ACHN (cell line): ENCODE data around the gene GMEB1.
"Not testable (repeated sequence)": the region's sequence is repeated elsewhere in the genome, so short reads cannot be mapped to it uniquely, and the experiment has no call there.

Experiments used
- DNase-seq: peaks from one replicate; pipeline ENCODE4 v3.0.0-alpha.2; 2015
- in situ Hi-C: cut with HindIII; loops from 2 replicates; pipeline ENCODE4 v1.10.0; 2017; ENCODE audit warnings: low sequenced_read_pairs, low pct_ligation_motif_present, low pct_unique_long_range_greater_than_20kb

Gene GMEB1

GRCh38 chr1:28668191-28668955, at the start of gene GMEB1:
TSS of gene GMEB1 (plus strand) at chr1:28668784. CDS start at chr1:28683613, 14,829 bp downstream.
- DNase-seq, result peak; percentile 84
- in situ Hi-C loops, result no loop called here

- in situ Hi-C loops, result no loop called here
Observed at GRCh38 chr1:28631713-28632112, 36.9 kb upstream of the GMEB1 start.

GRCh38 chr1:28632560-28632959, 36.0 kb upstream of the GMEB1 start:
- no peak for DNase-seq
- in situ Hi-C loops, result no loop called here

More at GRCh38 chr1:28631713-28632112, 36.9 kb upstream of the GMEB1 start:
- DNase-seq, result no peak

- in situ Hi-C loops, result no loop called here
- peak; percentile 48 for DNase-seq
Observed at GRCh38 chr1:28640766-28641165, 27.8 kb upstream of the GMEB1 start.

GRCh38 chr1:28642056-28642846, 26.3 kb upstream of the GMEB1 start:
- in situ Hi-C loops, result no loop called here
- DNase-seq, result peak; percentile 20

DNA sequence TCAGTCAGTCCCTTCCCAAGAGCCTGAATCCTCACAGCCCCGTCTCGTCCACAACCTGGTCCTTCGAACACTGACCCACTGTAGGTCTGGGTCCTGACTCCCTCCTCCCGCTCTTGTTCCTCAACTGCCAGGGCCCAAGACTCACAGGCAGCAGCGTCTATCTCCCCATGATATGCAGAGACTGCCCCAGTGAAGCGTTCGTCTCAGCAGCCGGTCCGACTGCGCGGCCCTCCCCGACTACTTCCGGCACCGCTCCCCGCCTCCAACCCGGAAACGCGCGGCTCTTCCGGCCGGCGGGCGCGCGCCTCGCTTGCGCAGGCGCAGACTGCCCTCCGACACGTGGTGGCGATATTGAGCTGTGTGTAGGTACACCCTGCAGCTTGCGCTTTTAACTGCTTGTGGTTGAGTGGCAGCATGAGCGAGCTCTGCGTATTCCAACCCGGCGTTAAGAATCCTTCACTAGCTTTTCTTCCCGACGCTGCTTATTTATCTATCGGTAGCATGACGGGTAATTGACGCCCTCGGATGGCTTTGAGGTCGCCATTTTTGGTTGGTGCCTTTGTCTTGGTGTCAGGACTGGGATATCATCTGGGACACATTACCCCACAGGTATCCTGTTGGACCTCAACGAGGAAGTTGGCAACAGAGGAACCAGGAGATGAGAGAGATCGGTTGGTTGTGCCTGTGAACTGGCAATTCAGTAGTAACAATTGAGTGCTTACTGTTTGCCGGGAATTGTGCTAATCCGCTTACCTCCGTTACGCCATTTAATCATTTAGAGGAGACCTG, 25.5 kb upstream of the GMEB1 start, which contains the start of gene TAF12:
Gene TAF12 (minus strand): TSS at position 221 of the 789 bp plus-strand sequence. CDS start 20,986 bp downstream, outside the sequence.
- peak; percentile 93 for DNase-seq
- in situ Hi-C loops, result no loop called here

GRCh38 chr1:28644494-28644893, 24.1 kb upstream of the GMEB1 start:
- in situ Hi-C loops, result no loop called here
- no peak for DNase-seq

GRCh38 chr1:28645406-28645805, 23.2 kb upstream of the GMEB1 start:
- in situ Hi-C loops, DNase-seq: not testable (repeated sequence)

DNA sequence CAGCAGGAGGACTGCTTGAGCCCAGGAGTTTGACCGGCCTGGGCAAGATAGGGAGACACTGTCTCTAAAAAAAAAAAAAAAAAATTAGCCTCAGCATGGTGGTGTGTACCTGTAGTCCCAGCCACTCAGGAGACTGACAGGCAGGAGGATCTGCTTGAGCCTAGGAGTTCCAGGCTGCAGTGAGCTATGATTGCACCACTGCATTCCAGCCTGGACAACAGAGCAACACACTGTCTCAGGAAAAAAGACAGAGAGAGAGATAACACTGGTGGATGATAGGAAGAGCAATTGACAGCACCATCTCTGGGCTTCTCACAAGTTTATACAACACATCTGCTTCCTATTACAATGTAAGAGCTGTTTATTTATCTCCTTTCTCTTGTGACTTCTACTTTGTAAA, 22.5 kb upstream of the GMEB1 start:
- in situ Hi-C loops, result no loop called here
- DNase-seq, result no peak

GRCh38 chr1:28648008-28648473, 20.5 kb upstream of the GMEB1 start:
- in situ Hi-C loops, result no loop called here
- DNase-seq, result peak; percentile 84

DNA sequence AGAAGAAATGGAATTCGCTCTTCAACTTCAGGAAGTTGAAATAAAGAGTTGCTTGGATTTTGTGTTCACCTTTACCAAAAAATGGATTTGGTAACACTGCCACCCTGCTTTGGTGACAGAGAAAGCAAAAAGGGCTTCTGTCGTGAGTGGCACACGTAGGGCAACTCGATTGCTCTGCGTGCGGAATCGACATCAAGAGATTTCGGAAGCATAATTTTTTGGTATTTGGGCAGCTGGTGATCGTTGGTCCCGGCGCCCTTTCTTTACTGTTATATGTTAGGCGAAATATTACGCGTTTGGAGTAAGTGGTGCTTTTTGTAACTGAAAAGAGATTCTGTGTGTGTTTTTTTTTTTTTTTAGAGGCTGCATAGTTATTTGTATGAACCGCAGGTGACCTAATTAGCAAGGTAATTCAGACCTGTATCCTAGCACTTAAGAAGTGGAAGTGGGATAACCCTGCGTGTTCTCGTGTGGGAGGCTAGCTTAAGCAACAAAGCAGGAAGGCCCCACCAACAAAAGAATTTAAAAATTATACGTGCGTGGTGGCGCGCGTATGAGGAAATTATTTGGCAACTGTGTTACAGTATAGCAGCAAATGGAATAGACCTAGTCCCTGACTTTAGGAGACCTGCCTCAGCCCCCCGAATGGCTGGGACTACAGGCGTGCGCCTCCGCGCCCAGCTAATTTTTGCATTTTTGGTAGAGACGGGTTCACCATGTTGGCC, 19.9 kb upstream of the GMEB1 start, which contains the start of gene RNU11:
Gene RNU11 (plus strand): TSS at position 127 of the 725 bp plus-strand sequence.
- peak; percentile 96 for DNase-seq
- in situ Hi-C loops, result no loop called here

- DNase-seq, in situ Hi-C loops: not testable (repeated sequence)
Observed at GRCh38 chr1:28653063-28653462, 15.5 kb upstream of the GMEB1 start.

DNA sequence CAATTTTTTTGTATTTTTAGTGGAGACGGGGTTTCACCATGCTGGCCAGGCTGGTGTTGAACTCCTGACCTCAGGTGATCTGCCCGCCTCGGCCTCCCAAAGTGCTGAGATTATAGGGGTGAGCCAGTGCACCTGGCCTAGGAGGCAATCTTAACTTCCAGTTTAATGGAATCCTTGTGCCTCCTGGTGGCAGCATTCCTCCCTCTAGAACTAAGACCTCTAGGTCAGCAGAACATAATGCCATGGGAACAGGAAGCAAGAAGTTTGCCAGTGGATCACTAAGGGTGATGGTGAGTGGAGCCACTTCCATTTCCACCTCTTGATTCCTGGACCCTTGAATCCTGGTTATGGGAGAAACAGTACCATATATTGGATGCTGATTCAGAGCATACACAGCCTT, 14.7 kb upstream of the GMEB1 start:
- peak; percentile 54 for DNase-seq
- in situ Hi-C loops, result not testable (repeated sequence)

DNA sequence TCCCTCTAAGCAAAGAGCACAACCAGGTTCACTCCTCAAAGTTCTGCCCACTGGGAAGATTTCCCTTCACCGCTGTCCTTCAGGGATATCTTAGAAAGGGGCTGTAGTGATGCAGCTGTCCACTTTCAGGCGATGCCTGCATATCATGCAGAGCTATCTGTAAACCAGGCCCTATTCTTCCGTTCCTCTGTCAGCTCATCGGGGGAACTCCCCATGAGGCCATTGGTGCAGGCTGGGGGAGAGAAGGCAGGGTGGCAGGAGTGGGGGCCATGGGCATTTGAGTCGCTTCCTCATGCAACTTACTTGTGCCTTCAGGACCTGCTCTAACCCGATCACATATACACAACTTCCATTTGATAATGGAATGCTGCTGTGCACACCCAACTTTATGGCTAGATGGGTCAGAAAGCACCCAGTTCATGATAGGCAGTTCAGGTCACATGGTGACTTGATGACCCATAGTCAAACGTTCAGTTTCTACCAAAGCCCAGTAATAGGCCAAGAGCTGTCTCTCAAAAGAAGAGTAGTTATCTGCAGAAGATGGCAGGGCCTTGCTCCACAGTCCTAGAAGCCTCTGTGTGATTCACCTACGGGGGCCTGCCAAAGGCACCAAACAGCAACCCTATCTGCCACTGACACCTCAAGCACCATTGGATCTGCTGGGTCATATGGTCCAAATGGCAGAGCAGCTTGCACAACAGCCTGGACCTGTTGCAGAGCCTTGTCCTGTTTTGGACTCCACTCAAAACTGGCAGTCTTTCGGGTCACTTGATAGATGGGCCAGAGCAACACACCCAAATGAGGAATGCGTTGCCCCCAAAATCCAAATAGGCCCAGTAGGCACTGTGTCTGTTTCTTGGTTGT, 12.9 kb upstream of the GMEB1 start:
- DNase-seq, in situ Hi-C loops: not testable (repeated sequence)

GRCh38 chr1:28656335-28656734, 12.2 kb upstream of the GMEB1 start:
- DNase-seq, result no peak
- in situ Hi-C loops, result no loop called here

DNA sequence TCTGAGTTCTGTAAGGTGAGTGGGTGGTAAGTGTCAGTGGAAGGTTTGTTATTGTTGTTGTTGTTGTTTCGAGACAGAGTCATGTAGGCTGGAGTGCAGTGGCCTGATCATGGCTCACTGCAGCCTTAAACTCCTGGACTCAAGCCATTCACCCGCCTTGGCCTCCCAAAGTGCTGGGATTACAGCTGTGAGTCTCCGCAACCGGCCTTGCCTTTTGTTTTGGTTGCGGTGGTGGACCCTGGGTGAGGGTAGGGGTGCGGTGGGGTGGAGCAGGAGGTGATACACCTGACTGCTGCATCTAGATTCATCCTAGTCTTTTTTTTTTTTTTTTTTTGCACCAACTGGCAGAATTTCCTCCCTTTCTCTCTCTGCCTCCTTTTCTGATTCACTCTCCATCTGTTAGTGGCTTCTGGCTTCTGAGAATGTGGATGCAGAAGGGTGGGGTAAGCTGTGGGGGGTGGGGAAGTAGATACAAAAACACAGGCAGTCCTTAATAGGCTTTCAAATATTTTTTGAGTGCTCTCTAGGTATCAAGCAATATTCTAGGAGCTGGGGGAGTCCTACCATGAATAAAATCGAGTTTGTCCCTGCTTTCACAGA, 4.6 kb upstream of the GMEB1 start:
- DNase-seq, result no peak
- in situ Hi-C loops, result no loop called here

GRCh38 chr1:28666806-28667205, 1.8 kb upstream of the GMEB1 start:
- no peak for DNase-seq
- in situ Hi-C loops, result no loop called here
